Activated CD8-positive, alpha-beta memory T cell treated with anti-CD3 and anti-CD28 coated beads for 48 hours (primary cell): ENCODE data around the gene ZNF208.
A peak's percentile ranks its signal among the peaks of the same experiment; 100 is the strongest.
"Not testable (repeated sequence)": the region's sequence is repeated elsewhere in the genome, so short reads cannot be mapped to it uniquely, and the experiment has no call there.

Experiments
- DNase-seq, 3 experiments: peaks; one replicate each; pipeline ENCODE4 v3.0.0-alpha.2; 2020; ENCODE audit warnings: low read depth in 2 of 3, low spot score in 2 of 3

Gene ZNF208

GRCh38 chr19:22010437-22011143 is at the start of gene ZNF208:
TSS of gene ZNF208 (minus strand) at chr19:22010943. CDS start at chr19:22010794, 149 bp downstream.
- not testable (repeated sequence) for DNase-seq

GRCh38 chr19:22052644-22053013 is 41.9 kb upstream of the ZNF208 start:
- DNase-seq = peak in 1 of 3 experiments; percentile 5

GRCh38 chr19:22041151-22041550 is 30.4 kb upstream of the ZNF208 start:
- DNase-seq = not testable (repeated sequence)

GRCh38 chr19:22030680-22031079 is 19.9 kb upstream of the ZNF208 start:
- DNase-seq = no peak

GRCh38 chr19:22026687-22027086 is 15.9 kb upstream of the ZNF208 start:
- no peak for DNase-seq

- DNase-seq = not testable (repeated sequence)
Measured at GRCh38 chr19:22025539-22025938, 14.8 kb upstream of the ZNF208 start.

- no peak for DNase-seq
Measured at GRCh38 chr19:21970466-21970865, 40.3 kb downstream of the ZNF208 start.

- DNase-seq = no peak
Measured at GRCh38 chr19:21947775-21948174, 63.0 kb downstream of the ZNF208 start.

GRCh38 chr19:21940684-21941083 is 70.1 kb downstream of the ZNF208 start:
- DNase-seq = no peak

- DNase-seq = no peak
Measured at GRCh38 chr19:21934593-21934992, 76.2 kb downstream of the ZNF208 start.

GRCh38 chr19:21934131-21934530 is 76.6 kb downstream of the ZNF208 start:
- no peak for DNase-seq

GRCh38 chr19:21922276-21922675 is 88.5 kb downstream of the ZNF208 start:
- DNase-seq = no peak

- DNase-seq = no peak
Measured at GRCh38 chr19:21921691-21922180, 89.0 kb downstream of the ZNF208 start.

- no peak for DNase-seq
Measured at GRCh38 chr19:21915411-21915810, 95.3 kb downstream of the ZNF208 start.

- DNase-seq = no peak
Measured at GRCh38 chr19:21912654-21913053, 98.1 kb downstream of the ZNF208 start.

GRCh38 chr19:21910318-21910717 is 100.4 kb downstream of the ZNF208 start:
- no peak for DNase-seq

- DNase-seq = no peak
Measured at GRCh38 chr19:21908066-21908465, 102.7 kb downstream of the ZNF208 start.

- DNase-seq = no peak
Measured at GRCh38 chr19:21907516-21907915, 103.2 kb downstream of the ZNF208 start.

- no peak for DNase-seq
Measured at GRCh38 chr19:21902571-21902970, 108.2 kb downstream of the ZNF208 start.

- DNase-seq = no peak
Measured at GRCh38 chr19:21901861-21902260, 108.9 kb downstream of the ZNF208 start.

- DNase-seq = no peak
Measured at GRCh38 chr19:21900401-21900800, 110.3 kb downstream of the ZNF208 start.

GRCh38 chr19:21891086-21891485 is 119.7 kb downstream of the ZNF208 start:
- DNase-seq = no peak

GRCh38 chr19:21890017-21890416 is 120.7 kb downstream of the ZNF208 start:
- peak in 1 of 3 experiments; percentile 3 for DNase-seq
